Measurements from ENCODE around the gene IL9.
"Not testable (repeated sequence)": the region's sequence is repeated elsewhere in the genome, so short reads cannot be mapped to it uniquely, and the experiment has no call there.

IL9 gene

GRCh38 chr5:135868681-135869080 lies 27.0 kb downstream of the IL9 start:
- no peak for DNase-seq (ENCODE audit: low spot score)

- DNase-seq (ENCODE audit: low spot score) = no peak
Observed at GRCh38 chr5:135867599-135867998, 28.0 kb downstream of the IL9 start.

DNA sequence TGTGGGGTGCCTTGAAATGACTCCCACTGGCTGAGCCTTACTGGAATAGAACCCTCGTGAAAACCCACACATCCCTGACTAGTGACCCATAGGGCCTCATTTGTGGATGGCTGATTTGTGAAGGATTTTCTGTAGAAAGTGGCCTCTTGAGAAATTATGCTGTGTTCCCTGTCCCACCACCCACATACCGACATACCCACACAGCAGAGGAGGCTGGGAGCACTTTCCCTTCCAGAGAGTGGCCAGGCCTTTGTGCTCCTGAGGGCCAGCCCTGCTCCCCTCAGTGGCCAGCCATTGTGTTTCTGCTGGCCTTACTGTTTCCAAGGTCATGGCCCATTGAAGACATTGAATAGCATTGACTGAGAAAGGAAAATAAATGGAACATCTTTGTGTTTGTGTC lies 29.6 kb downstream of the IL9 start:
- no peak for DNase-seq (ENCODE audit: low spot score)

GRCh38 chr5:135864503-135865435 lies 30.9 kb downstream of the IL9 start:
- no peak for DNase-seq (ENCODE audit: low spot score)

DNA sequence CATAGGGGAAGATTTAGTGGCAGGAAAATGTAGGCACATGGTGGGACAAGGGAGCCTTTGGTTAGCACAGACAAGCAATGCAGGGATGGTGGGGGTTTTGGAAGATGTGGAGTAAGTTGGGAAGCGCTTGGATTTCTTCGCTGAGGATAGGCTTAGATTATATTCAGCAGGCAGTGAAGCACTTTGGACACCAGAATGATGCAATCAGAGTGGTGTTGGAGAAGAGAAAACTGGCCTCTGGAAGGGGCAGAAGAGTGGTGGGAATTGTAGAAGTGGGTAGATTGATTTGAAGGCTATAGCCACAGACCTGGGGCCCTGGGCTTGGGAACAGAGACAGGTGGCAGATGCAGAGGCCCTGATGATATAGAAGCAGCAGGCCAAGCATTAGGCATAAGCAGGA lies 32.9 kb downstream of the IL9 start:
- no peak for DNase-seq (ENCODE audit: low spot score)

DNA sequence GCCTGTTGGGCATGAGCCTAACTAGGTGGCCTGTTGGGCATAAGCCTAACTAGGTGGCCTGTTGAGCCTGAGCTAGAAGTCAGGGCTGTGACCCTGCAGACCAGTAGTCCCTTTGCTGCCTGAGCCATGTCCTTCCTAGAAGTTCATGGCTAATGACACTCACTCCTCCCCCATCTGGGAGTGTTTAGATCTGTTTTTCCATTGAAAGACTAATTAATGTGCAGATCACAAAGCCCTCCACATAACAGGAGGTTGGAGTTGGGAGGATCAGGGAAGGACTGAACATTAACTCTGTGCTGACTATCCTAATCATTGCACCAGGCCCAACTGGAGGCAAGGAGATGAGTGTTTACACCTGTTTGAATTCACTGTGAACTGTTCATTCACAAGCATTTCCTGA lies 33.6 kb downstream of the IL9 start:
- no peak for DNase-seq (ENCODE audit: low spot score)

DNA sequence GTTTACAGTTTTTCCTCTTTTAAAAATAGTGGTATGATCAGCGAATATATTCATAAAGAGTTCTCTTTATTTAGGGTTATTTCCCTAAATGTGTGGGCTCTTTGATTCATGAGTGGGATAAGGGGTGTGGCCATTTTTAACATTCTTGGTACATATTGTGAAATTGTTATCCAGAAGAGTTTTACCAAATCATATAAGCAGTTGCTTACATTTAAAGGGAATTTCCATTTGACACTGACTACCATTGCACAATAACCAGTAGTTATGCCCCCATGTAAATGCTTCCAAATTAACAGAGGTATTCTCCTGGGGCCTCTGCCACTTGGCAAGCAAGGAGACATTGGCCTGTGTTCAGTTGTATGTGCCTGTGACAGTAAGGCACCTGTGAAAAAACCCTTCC lies 34.0 kb downstream of the IL9 start:
- no peak for DNase-seq (ENCODE audit: low spot score)

DNA sequence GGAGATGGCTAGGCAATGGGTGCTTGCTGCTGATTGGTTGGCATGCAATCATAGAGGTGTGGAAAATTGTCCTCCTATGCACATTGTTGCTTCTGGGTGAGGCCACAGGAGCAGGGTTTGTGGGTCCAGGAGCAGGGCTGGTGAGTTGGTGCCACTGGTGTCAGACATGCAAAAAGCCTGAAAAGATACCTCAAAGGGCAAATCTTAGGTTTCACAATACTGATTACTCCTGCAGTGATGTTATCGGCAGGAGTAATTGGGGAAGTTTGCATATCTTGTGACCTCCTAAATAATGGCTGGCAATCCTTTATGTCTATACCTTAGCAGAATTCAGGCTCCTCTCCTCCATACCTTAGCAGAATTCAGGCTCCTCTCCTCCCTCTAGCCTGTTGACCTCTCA lies 36.0 kb downstream of the IL9 start:
- DNase-seq (ENCODE audit: low spot score) = no peak

GRCh38 chr5:135859186-135859585 lies 36.5 kb downstream of the IL9 start:
- not testable (repeated sequence) for DNase-seq (ENCODE audit: low spot score)

DNA sequence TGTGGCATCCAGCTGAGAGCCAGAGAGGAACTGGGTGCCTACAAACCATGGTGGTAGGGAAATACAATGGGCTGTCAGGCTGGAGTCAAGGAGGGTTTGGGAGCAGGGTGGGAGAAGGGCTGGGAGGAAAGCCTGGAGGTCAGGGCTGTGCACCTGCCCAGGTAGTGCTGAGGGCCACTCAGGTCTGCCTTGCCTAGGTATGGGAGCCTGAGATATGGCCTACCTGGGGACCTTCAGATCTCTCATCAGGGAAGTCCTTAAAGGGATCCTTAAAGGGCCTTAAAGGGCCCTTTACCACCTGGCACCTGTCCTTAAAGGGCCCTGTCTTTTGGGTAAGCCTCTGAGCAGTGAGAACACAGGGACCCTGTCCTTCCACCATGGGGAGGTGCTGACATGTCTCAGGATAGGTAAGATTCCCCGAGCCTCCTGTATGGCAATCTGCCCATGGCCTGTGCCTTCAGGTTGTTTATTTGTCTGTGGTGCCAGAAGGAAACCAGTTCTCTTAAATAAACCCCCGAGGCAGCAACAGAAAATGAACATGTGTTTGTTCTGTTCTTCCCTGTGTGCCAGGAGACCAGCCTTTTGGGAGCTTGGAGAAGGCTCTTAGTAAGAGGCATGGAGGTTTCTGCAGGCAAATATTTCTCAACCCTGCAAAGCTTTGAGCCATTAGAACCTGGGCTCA lies 37.9 kb downstream of the IL9 start:
- no peak for DNase-seq (ENCODE audit: low spot score)

DNA sequence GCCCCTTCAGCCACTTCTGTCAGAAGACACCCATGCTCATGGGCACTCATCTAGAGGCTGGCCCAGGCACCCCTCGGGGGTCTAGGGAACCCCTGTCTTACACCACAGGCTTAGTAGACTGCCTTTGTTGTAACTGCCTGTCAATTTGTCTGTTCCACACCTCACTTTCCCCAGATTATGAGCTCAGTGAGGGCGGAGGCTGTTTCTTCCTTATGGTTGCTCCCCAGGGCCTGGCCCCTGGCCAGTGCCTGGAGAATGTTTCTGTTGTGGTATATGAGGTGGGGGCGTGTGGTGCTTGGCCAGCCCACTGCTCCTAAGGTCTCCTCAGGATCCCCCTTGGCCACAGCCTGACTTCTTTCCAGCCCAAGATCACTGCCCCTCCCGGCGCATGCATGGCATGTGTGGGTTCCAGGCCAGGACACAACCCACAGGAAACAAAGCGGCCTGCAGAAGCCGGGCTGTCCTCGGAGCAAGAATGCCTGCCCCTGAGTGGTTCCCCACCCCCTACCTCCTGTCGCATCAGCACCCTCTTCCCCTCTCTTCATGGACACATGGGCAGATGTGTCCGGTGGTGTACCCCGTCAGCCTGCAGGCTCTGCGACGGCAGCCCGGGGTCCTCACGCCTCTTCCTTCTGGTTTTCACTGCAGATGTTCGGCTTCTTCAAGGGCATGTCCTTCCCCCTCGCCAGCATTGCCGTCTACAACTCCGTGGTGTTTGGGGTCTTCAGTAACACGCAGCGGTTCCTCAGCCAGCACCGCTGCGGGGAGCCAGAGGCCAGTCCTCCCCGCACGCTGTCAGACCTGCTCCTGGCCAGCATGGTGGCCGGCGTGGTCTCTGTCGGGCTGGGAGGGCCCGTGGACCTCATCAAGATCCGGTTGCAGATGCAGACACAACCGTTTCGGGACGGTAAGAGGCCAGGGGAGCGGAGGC lies 43.5 kb downstream of the IL9 start:
- no peak for DNase-seq (ENCODE audit: low spot score)

GRCh38 chr5:135851186-135851914 lies 44.3 kb downstream of the IL9 start:
- peak; percentile 27 for DNase-seq (ENCODE audit: low spot score)

DNA sequence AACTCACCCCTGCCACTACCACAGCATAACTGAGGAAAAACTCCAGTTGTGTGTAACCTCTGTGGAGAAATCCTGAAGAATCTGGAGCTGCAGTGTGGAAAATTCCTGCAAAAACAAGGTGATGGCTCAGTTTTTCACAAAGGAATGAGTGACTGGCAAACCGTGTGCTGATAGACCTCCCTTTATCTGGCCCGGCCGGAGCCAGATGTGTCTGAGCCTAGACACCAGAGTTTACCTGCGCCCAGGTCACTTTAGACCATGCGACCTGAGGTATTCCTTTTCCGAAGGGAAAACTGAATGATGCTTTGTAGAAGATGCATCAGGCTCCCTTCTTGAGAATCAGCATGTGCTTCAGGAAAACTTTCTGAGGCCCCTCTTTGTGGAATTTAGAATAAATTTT lies 45.0 kb downstream of the IL9 start:
- DNase-seq (ENCODE audit: low spot score) = no peak

DNA sequence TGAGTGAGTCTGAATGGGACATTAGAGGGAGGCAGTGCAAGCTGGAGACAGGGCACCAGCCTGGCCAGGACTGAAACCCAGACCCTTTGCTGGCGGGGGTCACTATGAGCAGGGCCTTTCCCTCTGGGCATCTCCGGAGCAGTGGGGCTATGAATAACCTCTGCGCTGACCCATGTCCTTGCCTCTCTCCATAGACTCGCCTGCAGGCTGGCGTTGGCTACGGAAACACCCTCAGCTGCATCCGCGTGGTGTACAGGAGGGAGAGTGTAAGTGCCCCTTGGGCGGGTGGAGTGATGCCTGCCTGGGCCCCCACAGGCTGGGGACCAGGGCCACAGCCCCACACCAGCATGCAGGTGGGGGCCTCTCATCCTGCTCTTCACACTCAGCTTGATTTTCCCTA lies 45.4 kb downstream of the IL9 start:
- DNase-seq (ENCODE audit: low spot score) = no peak

DNA sequence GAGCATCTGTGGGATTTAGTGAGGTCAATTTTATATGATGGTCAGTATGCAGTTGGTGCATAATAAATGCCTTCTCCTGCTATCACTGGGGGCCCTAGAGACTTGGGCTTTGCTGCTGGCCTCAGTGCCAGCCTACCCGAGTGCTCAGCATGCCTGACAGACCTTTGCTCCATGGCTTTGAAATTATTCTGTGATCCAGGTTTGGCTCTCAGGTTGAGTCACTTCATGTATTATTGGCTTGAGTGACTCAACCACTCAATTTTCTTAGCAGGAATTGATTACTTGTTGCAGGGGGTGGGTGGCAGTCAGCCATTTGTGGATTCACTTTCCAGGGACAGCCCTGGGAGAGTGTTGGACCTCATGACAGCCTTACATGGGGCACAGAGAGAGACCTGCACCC lies 47.7 kb downstream of the IL9 start:
- DNase-seq (ENCODE audit: low spot score) = no peak

- DNase-seq (ENCODE audit: low spot score) = no peak
Observed at GRCh38 chr5:135846311-135846710, 49.3 kb downstream of the IL9 start.

DNA sequence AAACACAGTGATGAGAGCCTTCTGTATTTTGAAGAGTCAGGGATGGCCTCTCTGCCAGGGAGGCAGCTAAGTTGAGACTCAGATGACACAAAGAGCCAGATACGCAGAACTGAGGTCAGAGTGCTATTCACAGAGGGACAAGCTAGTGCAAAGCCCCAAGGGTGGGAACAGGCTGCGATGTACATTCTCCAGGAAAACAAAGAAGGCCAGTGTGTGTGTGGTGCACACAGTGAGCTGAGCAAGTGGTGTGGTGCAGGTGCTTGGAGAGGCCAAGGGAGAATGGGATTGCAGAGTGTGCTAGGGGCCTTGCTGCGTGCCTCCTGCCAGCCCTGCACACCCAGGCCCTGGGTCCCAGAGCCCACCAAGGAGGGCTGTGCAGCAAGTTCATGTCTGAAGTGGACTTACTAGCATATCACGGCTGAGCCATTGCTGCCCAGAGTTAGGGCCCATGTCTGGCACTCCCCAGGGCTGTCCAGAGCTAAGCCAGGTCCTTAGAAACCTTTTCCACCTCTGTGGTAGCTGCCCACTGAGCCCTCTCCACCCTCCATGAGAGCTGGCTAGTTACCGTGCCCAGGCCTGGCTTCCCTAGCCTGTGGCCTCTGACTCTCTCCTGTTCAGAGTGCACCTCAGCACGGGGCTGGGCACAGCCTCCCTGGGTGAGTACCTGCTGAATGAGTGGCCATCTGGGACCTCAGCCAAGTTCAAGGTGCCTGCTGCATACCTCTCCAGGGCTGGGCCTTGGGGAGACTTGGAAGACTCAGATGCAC lies 51.9 kb downstream of the IL9 start:
- DNase-seq (ENCODE audit: low spot score) = peak; percentile 90

DNA sequence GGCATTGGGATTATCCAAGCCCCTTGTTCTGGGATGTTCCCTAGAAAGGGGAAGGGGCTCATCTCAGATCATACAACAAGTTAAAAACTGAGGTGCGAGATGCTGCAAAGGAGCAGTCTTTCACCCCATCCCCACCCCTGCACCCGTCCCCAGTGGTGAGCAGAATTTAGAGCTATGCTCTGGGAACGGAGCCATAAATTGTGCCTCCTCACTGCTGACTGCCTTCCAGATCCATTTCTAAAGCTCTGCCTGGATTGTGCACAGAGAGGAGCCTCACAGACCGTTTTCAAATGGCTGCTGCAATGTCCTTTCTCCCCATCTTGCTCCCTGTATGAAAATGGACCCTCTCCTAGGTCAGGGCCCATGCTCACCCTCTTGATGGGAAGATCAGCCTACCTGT lies 52.9 kb downstream of the IL9 start:
- DNase-seq (ENCODE audit: low spot score) = peak; percentile 52
